Endothelial cell (in vitro differentiated cells): ENCODE data around the gene SLC49A4. TPM values are rescaled to one million over a fixed set of nuclear protein-coding genes. Genes with fewer than 3 reads are reported as not detected.

ENCODE experiments used
- DNase-seq: peaks from one replicate; pipeline ENCODE4 v3.0.0; 2021; ENCODE audit warnings: low spot score
- H3K27ac Mint-ChIP-seq: one replicate; pipeline ENCODE4 v1.8.0; 2021; ENCODE audit warnings: mixed read lengths, inconsistent platforms; ENCODE audit not compliant: unreplicated experiment
- H3K27me3 Mint-ChIP-seq: one replicate; pipeline ENCODE4 v1.8.0; 2021; ENCODE audit warnings: mild to moderate bottlenecking, moderate library complexity, mixed read lengths, inconsistent platforms; ENCODE audit not compliant: unreplicated experiment
- H3K36me3 Mint-ChIP-seq: one replicate; pipeline ENCODE4 v1.8.0; 2021; ENCODE audit warnings: mild to moderate bottlenecking, low read depth, mixed read lengths, inconsistent platforms; ENCODE audit not compliant: unreplicated experiment
- H3K4me1 Mint-ChIP-seq: one replicate; pipeline ENCODE4 v1.8.0; 2021; ENCODE audit warnings: mild to moderate bottlenecking, mixed read lengths, inconsistent platforms; ENCODE audit not compliant: unreplicated experiment
- H3K4me3 Mint-ChIP-seq: one replicate; pipeline ENCODE4 v1.8.0; 2021; ENCODE audit warnings: mild to moderate bottlenecking, mixed read lengths, inconsistent platforms; ENCODE audit not compliant: unreplicated experiment
- H3K9me3 Mint-ChIP-seq: one replicate; pipeline ENCODE4 v1.8.0; 2021; ENCODE audit warnings: mixed read lengths, inconsistent platforms; ENCODE audit not compliant: unreplicated experiment
- total RNA-seq: library from RNA; stranded (reverse); fragmentation: NEBNext Ultra II Directional; extraction: Animal tissue kit (Norgen Biotek cat#: 25700); gene quantifications from one replicate; pipeline ENCODE4 v1.2.1, GENCODE V29; 2021; ENCODE audit not compliant: unreplicated experiment
- TF ChIP-seq, protein P1 (sequence below): fragments of 200-600 bp; sonication (generic); IDR thresholded peaks from one replicate; pipeline ENCODE4 v1.5.0; 2021; ENCODE audit warnings: antibody characterized with exemption; ENCODE audit not compliant: unreplicated experiment

SLC49A4 gene
- total RNA-seq, 1 donor from 2014 or later = 10.2 TPM

DNA sequence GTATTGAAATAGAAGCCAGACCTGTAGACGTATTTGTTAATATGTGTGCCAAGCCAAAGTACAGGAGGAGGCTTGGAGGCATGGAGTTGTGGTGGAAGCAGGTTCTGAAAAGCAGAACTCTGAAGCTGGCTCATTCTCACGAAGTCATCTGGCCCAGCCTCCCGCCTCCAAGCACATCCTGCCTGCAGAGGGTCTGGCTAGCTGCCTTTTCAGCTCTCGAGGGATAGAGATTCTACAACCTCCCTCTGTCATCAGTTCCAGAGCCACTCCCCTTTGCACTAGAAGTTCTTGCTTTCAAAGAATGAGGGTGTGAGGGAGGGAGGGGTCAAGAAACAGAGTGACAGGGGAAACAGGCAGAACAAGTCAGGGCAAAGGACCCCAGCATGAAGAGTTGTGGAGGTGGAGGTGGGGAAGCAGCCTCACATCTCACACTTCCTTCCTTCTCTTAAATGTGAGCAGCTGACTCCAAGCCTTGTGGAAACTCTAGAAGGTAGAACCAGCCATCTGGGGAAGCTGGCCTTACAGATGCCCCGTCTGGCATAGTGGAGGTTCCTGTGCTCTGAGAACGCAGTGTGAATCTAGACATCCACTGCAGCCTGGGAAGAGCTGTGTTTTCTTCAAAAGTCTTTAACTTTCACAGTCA lies 95.3 kb downstream of the SLC49A4 start:
- Mint-ChIP-seq H3K4me3 (no peak overlapping the region), H3K9me3 (no peaks in the 10 kb centered on the region), H3K27ac (no peak overlapping the region), H3K27me3 (no peaks in the 10 kb centered on the region), H3K36me3 (no peaks in the 10 kb centered on the region), H3K4me1 (peaks cover 17% of the 10 kb centered on the region)
- no peak for DNase-seq
- TF ChIP-seq, protein P1, sequence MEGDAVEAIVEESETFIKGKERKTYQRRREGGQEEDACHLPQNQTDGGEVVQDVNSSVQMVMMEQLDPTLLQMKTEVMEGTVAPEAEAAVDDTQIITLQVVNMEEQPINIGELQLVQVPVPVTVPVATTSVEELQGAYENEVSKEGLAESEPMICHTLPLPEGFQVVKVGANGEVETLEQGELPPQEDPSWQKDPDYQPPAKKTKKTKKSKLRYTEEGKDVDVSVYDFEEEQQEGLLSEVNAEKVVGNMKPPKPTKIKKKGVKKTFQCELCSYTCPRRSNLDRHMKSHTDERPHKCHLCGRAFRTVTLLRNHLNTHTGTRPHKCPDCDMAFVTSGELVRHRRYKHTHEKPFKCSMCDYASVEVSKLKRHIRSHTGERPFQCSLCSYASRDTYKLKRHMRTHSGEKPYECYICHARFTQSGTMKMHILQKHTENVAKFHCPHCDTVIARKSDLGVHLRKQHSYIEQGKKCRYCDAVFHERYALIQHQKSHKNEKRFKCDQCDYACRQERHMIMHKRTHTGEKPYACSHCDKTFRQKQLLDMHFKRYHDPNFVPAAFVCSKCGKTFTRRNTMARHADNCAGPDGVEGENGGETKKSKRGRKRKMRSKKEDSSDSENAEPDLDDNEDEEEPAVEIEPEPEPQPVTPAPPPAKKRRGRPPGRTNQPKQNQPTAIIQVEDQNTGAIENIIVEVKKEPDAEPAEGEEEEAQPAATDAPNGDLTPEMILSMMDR = no peak

DNA sequence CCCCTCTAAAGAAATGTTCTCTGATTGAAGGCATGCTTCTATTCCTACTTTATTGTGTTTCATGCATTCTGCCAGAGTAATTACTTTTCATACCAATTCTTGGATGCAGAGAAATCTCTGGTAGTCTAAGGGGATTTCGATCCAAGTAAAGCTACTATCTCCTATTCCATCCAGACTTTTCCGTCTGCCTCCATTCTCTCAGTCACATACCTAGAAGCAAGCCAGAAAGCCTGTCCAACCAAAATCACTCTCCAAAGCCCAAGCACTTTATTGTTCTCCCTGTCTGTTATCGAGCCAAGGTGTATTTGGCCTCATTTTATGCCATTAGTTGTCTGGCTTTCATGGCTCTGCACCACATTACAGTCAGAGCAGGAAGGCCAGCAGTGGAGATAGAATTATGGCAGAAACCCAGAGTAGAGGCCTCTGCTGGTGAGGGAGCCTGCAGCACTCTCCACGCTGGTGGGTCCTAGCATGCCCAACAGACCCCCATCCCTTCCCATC lies 95.9 kb downstream of the SLC49A4 start:
- no peaks in the 10 kb centered on the region for H3K36me3 Mint-ChIP-seq
- H3K4me1 Mint-ChIP-seq = peaks cover 17% of the 10 kb centered on the region
- no peak for DNase-seq
- H3K27ac Mint-ChIP-seq = no peak overlapping the region
- H3K9me3 Mint-ChIP-seq = no peaks in the 10 kb centered on the region
- no peaks in the 10 kb centered on the region for H3K27me3 Mint-ChIP-seq
- H3K4me3 Mint-ChIP-seq = no peak overlapping the region
- TF ChIP-seq, protein P1 = no peak

DNA sequence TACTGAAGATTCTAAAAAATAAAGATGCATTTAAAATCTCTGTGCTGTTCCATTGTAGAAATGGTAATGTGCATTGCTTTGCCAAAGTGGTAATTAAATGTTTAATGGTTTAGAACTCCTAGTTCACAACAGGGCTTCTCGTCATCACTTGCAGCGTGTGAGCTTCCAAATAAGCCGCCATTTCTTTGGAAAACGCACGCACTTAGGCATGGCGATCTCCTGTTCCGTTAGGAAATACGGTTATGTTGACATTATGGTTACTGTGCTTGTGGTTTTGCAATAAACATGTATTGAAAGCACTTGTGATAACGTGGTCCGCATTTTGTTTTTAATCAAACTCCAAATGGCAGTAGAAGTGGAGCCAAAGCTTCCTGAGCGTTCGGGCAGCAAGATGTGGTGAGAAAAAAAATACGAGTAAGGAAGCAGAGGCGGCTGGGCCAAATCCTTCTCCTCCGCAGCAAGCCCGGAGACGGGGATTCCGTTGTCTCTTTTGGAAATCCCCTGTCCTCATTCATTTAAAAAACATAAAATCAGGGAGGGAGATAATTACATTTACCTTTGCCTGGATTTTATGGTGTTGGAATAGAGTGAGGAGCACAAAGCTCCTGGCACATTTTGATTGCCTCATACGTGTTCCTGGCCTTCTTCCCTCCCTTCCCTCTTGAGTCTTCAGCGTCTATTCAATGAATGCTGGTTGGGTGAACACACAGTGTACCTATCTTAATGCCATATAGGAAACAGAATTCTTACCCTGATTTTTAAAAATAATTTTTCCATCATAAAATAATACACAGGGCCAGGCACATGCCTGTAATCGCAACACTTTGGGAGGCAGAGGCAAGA lies 97.5 kb downstream of the SLC49A4 start:
- Mint-ChIP-seq H3K4me3 (no peak overlapping the region), H3K4me1 (peaks cover 17% of the 10 kb centered on the region), H3K9me3 (no peaks in the 10 kb centered on the region), H3K27ac (no peak overlapping the region), H3K36me3 (no peaks in the 10 kb centered on the region), H3K27me3 (no peaks in the 10 kb centered on the region)
- TF ChIP-seq, protein P1 = no peak
- DNase-seq = no peak

DNA sequence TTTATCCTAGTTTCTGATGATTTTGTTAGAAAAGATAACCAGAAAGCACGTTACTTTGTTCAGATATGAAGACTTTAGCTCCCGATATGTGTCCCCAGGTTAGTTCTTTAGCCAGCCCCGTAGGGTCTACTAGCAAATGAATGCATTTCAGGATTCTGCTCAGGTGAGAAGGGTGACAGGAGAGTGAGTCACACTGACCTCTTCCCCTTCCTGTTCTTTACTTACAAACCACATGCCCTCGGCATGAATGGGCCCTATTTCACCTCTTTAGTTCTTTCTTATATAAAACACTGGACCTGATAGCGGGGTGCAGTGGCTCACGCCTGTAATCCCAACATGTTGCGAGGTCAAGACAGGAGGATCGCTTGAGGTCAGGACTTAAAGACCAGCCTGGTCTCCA lies 98.4 kb downstream of the SLC49A4 start:
- DNase-seq = no peak
- H3K4me3 Mint-ChIP-seq = no peak overlapping the region
- H3K27ac Mint-ChIP-seq = no peak overlapping the region
- peaks cover 17% of the 10 kb centered on the region for H3K4me1 Mint-ChIP-seq
- H3K36me3 Mint-ChIP-seq = no peaks in the 10 kb centered on the region
- no peaks in the 10 kb centered on the region for H3K9me3 Mint-ChIP-seq
- H3K27me3 Mint-ChIP-seq = no peaks in the 10 kb centered on the region
- TF ChIP-seq, protein P1 = no peak
